ENCODE results near the gene MAPK10. TPM values are rescaled to one million over a fixed set of nuclear protein-coding genes. Genes with fewer than 3 reads are reported as not detected.

MAPK10 gene
- total RNA-seq, 6 experiments from 2014 or later, result 0.74 to 1.9 (median 1.6) TPM

- H3K27ac ChIP-seq, result no peak overlapping the region
- WGBS (ENCODE audit: insufficient coverage, low coverage, low lambda C conversion rate, missing lambda C conversion rate), result 33% methylated on average over 1 of the region's 1 CpG
- H3K4me3 ChIP-seq, result no peak overlapping the region
- H3K4me1 ChIP-seq, result no peaks in the 10 kb centered on the region
- no peaks in the 10 kb centered on the region for H3K9me3 ChIP-seq
- intact Hi-C loops (cut with DNase I), result no loop called here
- no peaks in the 10 kb centered on the region for H3K27me3 ChIP-seq
- no peaks in the 10 kb centered on the region for H3K36me3 ChIP-seq
- DNase-seq (no peak), ATAC-seq (no peak)
- TF ChIP-seq CTCF (IDR thresholded peaks at IDR 0.05) (no peak), POLR2A (IDR thresholded peaks at IDR 0.05) (no peak)
Measured at GRCh38 chr4:86366920-86367319, 7.1 kb upstream of the MAPK10 start.

GRCh38 chr4:86362510-86362909, 2.7 kb upstream of the MAPK10 start:
- H3K4me1 ChIP-seq, result no peaks in the 10 kb centered on the region
- DNase-seq, result no peak
- H3K27me3 ChIP-seq, result no peaks in the 10 kb centered on the region
- H3K27ac ChIP-seq, result no peak overlapping the region
- intact Hi-C loops (cut with DNase I), result no loop called here
- TF ChIP-seq CTCF (IDR thresholded peaks at IDR 0.05) (no peak), POLR2A (IDR thresholded peaks at IDR 0.05) (no peak)
- no peaks in the 10 kb centered on the region for H3K9me3 ChIP-seq
- H3K4me3 ChIP-seq, result no peak overlapping the region
- no peaks in the 10 kb centered on the region for H3K36me3 ChIP-seq
- ATAC-seq, result no peak

GRCh38 chr4:86358257-86358656, 1.6 kb downstream of the MAPK10 start:
- 37% methylated on average over 3 of the region's 3 CpGs for WGBS (ENCODE audit: insufficient coverage, low coverage, low lambda C conversion rate, missing lambda C conversion rate)
- H3K27ac ChIP-seq, result no peak overlapping the region
- no peaks in the 10 kb centered on the region for H3K9me3 ChIP-seq
- no peak for TF ChIP-seq POLR2A (IDR thresholded peaks at IDR 0.05)
- no peak for TF ChIP-seq CTCF (IDR thresholded peaks at IDR 0.05)
- H3K4me3 ChIP-seq, result no peak overlapping the region
- intact Hi-C loops (cut with DNase I), result no loop called here
- no peaks in the 10 kb centered on the region for H3K4me1 ChIP-seq
- no peaks in the 10 kb centered on the region for H3K27me3 ChIP-seq
- no peaks in the 10 kb centered on the region for H3K36me3 ChIP-seq
- no peak for DNase-seq
- ATAC-seq, result no peak

GRCh38 chr4:86357608-86358007, 2.2 kb downstream of the MAPK10 start:
- 8% methylated on average over 1 of the region's 1 CpG for WGBS (ENCODE audit: insufficient coverage, low coverage, low lambda C conversion rate, missing lambda C conversion rate)
- intact Hi-C loops (cut with DNase I), result no loop called here
- no peaks in the 10 kb centered on the region for H3K36me3 ChIP-seq
- DNase-seq (no peak), ATAC-seq (no peak)
- no peaks in the 10 kb centered on the region for H3K9me3 ChIP-seq
- H3K27me3 ChIP-seq, result no peaks in the 10 kb centered on the region
- H3K4me3 ChIP-seq, result no peak overlapping the region
- H3K27ac ChIP-seq, result no peak overlapping the region
- TF ChIP-seq CTCF (IDR thresholded peaks at IDR 0.05) (no peak), POLR2A (IDR thresholded peaks at IDR 0.05) (no peak)
- no peaks in the 10 kb centered on the region for H3K4me1 ChIP-seq
